NCI-H2107 (cell line): ENCODE measurements around the gene CD74.
A peak's percentile ranks its signal among the peaks of the same experiment; 100 is the strongest.
"Not testable (repeated sequence)": the region's sequence is repeated elsewhere in the genome, so short reads cannot be mapped to it uniquely, and the experiment has no call there.

Source experiments
- DNase-seq: peaks from one replicate; lab custom pipeline; 2025; lab: John Stamatoyannopoulos, UW

The CD74 gene

GRCh38 chr5:150441813-150442698, 29.3 kb upstream of the CD74 start:
- DNase-seq, result no peak

GRCh38 chr5:150440948-150441812, 28.5 kb upstream of the CD74 start:
- DNase-seq, result no peak

GRCh38 chr5:150438873-150439546, 26.3 kb upstream of the CD74 start:
- DNase-seq, result no peak

- peak; percentile 43 for DNase-seq
Measured at GRCh38 chr5:150436141-150436680, 23.5 kb upstream of the CD74 start.

- DNase-seq, result no peak
Measured at GRCh38 chr5:150434464-150434863, 21.8 kb upstream of the CD74 start.

GRCh38 chr5:150431574-150431973, 18.9 kb upstream of the CD74 start:
- no peak for DNase-seq

GRCh38 chr5:150431048-150431447, 18.3 kb upstream of the CD74 start:
- no peak for DNase-seq

GRCh38 chr5:150429410-150429873, 16.7 kb upstream of the CD74 start:
- DNase-seq, result no peak

GRCh38 chr5:150428978-150429377, 16.3 kb upstream of the CD74 start:
- no peak for DNase-seq

- no peak for DNase-seq
Measured at GRCh38 chr5:150428106-150428876, 15.6 kb upstream of the CD74 start.

GRCh38 chr5:150426165-150426564, 13.5 kb upstream of the CD74 start:
- not testable (repeated sequence) for DNase-seq

GRCh38 chr5:150422758-150423157, 10.0 kb upstream of the CD74 start:
- no peak for DNase-seq

- no peak for DNase-seq
Measured at GRCh38 chr5:150422075-150422474, 9.4 kb upstream of the CD74 start.

- no peak for DNase-seq
Measured at GRCh38 chr5:150419630-150420270, 7.0 kb upstream of the CD74 start.

GRCh38 chr5:150413902-150414790, 1.4 kb upstream of the CD74 start:
- DNase-seq, result not testable (repeated sequence)

GRCh38 chr5:150413176-150413901, 629 bp upstream of the CD74 start:
- no peak for DNase-seq

GRCh38 chr5:150411245-150411979, 1.3 kb downstream of the CD74 start:
- DNase-seq, result no peak
